ENCODE measurements around the gene AFF3. TPM values are rescaled to one million over a fixed set of nuclear protein-coding genes. Genes with fewer than 3 reads are reported as not detected.

Gene AFF3
- total and polyA plus RNA-seq, 12 donors: 1.1 to 7.5 (median 3.9) TPM

- DNase-seq: no peak
- H3K4me3 ChIP-seq: no peak overlapping the region
- 57 to 77% (median 70%) methylated on average over 8 of the region's 8 CpGs for WGBS, 4 donors
- TF ChIP-seq POLR2A (IDR thresholded peaks at IDR 0.05) (no peak), CTCF (IDR thresholded peaks at IDR 0.05) (no peak)
- no peaks in the 10 kb centered on the region for H3K4me1 ChIP-seq (replicated peaks in 1 of 2)
- no peaks in the 10 kb centered on the region for H3K9me3 ChIP-seq (replicated peaks in 1 of 3)
- intact Hi-C loops (cut with DNase I): no loop called here
- H3K36me3 ChIP-seq (replicated peaks in 1 of 2): no peaks in the 10 kb centered on the region
- no peaks in the 10 kb centered on the region for H3K27me3 ChIP-seq
- no peak overlapping the region for H3K27ac ChIP-seq
These were observed 16.2 kb downstream of the AFF3 start for GRCh38 chr2:100126201-100126600.

- Histone ChIP-seq H3K36me3 (replicated peaks in 1 of 2) (no peaks in the 10 kb centered on the region), H3K27me3 (no peaks in the 10 kb centered on the region), H3K27ac (no peak overlapping the region), H3K4me1 (replicated peaks in 1 of 2) (no peaks in the 10 kb centered on the region), H3K4me3 (no peak overlapping the region), H3K9me3 (replicated peaks in 1 of 3) (no peaks in the 10 kb centered on the region)
- 80 to 90% (median 83%) methylated on average over 2 of the region's 2 CpGs for WGBS, 4 donors
- TF ChIP-seq POLR2A (IDR thresholded peaks at IDR 0.05) (no peak), CTCF (IDR thresholded peaks at IDR 0.05) (no peak)
- DNase-seq: no peak
- intact Hi-C loops (cut with DNase I): no loop called here
These were observed 16.8 kb downstream of the AFF3 start for GRCh38 chr2:100125626-100126025.

- Histone ChIP-seq H3K27me3 (no peaks in the 10 kb centered on the region), H3K36me3 (replicated peaks in 1 of 2) (no peaks in the 10 kb centered on the region), H3K4me3 (no peak overlapping the region), H3K27ac (no peak overlapping the region), H3K9me3 (replicated peaks in 1 of 3) (no peaks in the 10 kb centered on the region), H3K4me1 (replicated peaks in 1 of 2) (no peaks in the 10 kb centered on the region)
- DNase-seq: no peak
- intact Hi-C loops (cut with DNase I): no loop called here
- WGBS, 4 donors: 58 to 75% (median 65%) methylated on average over 1 of the region's 1 CpG
- TF ChIP-seq CTCF (IDR thresholded peaks at IDR 0.05) (no peak), POLR2A (IDR thresholded peaks at IDR 0.05) (no peak)
These were observed 17.6 kb downstream of the AFF3 start for GRCh38 chr2:100124761-100125160.

- no peak for DNase-seq
- Histone ChIP-seq H3K27ac (no peak overlapping the region), H3K9me3 (replicated peaks in 1 of 3) (no peaks in the 10 kb centered on the region), H3K4me1 (replicated peaks in 1 of 2) (no peaks in the 10 kb centered on the region), H3K36me3 (replicated peaks in 1 of 2) (no peaks in the 10 kb centered on the region), H3K27me3 (no peaks in the 10 kb centered on the region), H3K4me3 (no peak overlapping the region)
- 83 to 93% (median 89%) methylated on average over 4 of the region's 4 CpGs for WGBS, 4 donors
- no peak for TF ChIP-seq POLR2A (IDR thresholded peaks at IDR 0.05)
- no peak for TF ChIP-seq CTCF (IDR thresholded peaks at IDR 0.05)
- intact Hi-C loops (cut with DNase I): no loop called here
These were observed 21.2 kb downstream of the AFF3 start for GRCh38 chr2:100121124-100121718.
